Cardiac fibroblast (primary cell): ENCODE results near the gene BMPER.

ENCODE experiments used
- DNase-seq, 2 donors: peaks; one replicate each; pipeline versions ENCODE4 v3.0.0 to v3.0.0-alpha.2; 2010; ENCODE audit warnings: low read depth in 2 of 2
- H3K4me3 ChIP-seq, 2 donors: replicated peaks in 1 of 2; 1 replicate in 1 of 2; 2 replicates in 1 of 2; pipeline ENCODE4 v1.5.1; 2011; ENCODE audit warnings: low read depth in 2 of 2, low read length in 2 of 2, mild to moderate bottlenecking in 2 of 2, moderate library complexity in 1 of 2
- CTCF ChIP-seq: IDR thresholded peaks from one replicate; pipeline ENCODE4 v1.5.1; 2011; ENCODE audit warnings: low read depth, mild to moderate bottlenecking, low read length, inconsistent platforms

The BMPER gene

GRCh38 chr7:34036972-34037792 lies 131.8 kb downstream of the BMPER start:
- TF ChIP-seq CTCF = no peak
- DNase-seq = no peak
- H3K4me3 ChIP-seq = no peak overlapping the region

GRCh38 chr7:34038816-34039470 lies 133.6 kb downstream of the BMPER start:
- TF ChIP-seq CTCF = no peak
- H3K4me3 ChIP-seq = no peak overlapping the region
- peak in 1 of 2 donors; percentile 51 for DNase-seq

GRCh38 chr7:34041707-34042106 lies 136.4 kb downstream of the BMPER start:
- TF ChIP-seq CTCF = no peak
- DNase-seq = peak; percentile 14 to 31
- no peak overlapping the region for H3K4me3 ChIP-seq

- no peak for TF ChIP-seq CTCF
- peak in 1 of 2 donors; percentile 42 for DNase-seq
- no peak overlapping the region for H3K4me3 ChIP-seq
Observed at GRCh38 chr7:34042406-34042805, 137.1 kb downstream of the BMPER start.

- TF ChIP-seq CTCF = no peak
- no peak overlapping the region for H3K4me3 ChIP-seq
- DNase-seq = no peak
Observed at GRCh38 chr7:34043461-34044305, 138.3 kb downstream of the BMPER start.

GRCh38 chr7:34044306-34044643 lies 138.9 kb downstream of the BMPER start:
- no peak for TF ChIP-seq CTCF
- DNase-seq = no peak
- H3K4me3 ChIP-seq = no peak overlapping the region
